Pancreas (tissue), 10 donors: ENCODE measurements around the gene BMF. TPM values are rescaled to one million over a fixed set of nuclear protein-coding genes. Genes with fewer than 3 reads are reported as not detected.

ENCODE experiments used
- ATAC-seq, 4 donors: fragments of 200-7000 bp; cut with Tn5 transposase; one replicate each; pipeline versions ENCODE4 v1.8.0 to v1.9.1; 2020; ENCODE audit warnings: mild to moderate bottlenecking in 4 of 4, moderate library complexity in 4 of 4
- DNase-seq, 6 donors: peaks; one replicate each; pipeline ENCODE4 v3.0.0-alpha.2; 2020
- FAIRE-seq: peaks from 2 replicates; lab custom pipeline; 2012; peaks lifted over from hg19 to GRCh38; lab: Jason Lieb, UNC
- H3K27ac ChIP-seq, 4 donors: fragments of 200-600 bp; sonication (generic); 1 replicate in 3 of 4; 2 replicates in 1 of 4; pipeline versions ENCODE4 v1.5.0 to v1.8.0; 2020
- H3K27me3 ChIP-seq, 4 donors: fragments of 200-600 bp; one replicate each; pipeline ENCODE4 v1.8.0; 2021
- H3K36me3 ChIP-seq, 3 donors: fragments of 200-600 bp; sonication (generic) in 1 of 3; one replicate each; pipeline versions ENCODE4 v1.5.0 to v1.8.0; 2020 to 2021
- H3K4me1 ChIP-seq, 3 donors: fragments of 200-600 bp; one replicate each; pipeline ENCODE4 v1.8.0; 2021
- H3K4me3 ChIP-seq, 4 donors: fragments of 200-600 bp; sonication (generic) in 2 of 4; one replicate each; pipeline versions ENCODE4 v1.5.0 to v1.8.0; 2020 to 2021
- H3K9me3 ChIP-seq, 4 donors: fragments of 200-600 bp; one replicate each; pipeline ENCODE4 v1.8.0; 2021
- CTCF ChIP-seq, 4 donors: fragments of 200-600 bp; sonication (generic) in 3 of 4; IDR thresholded peaks; one replicate each; pipeline versions ENCODE4 v1.5.0 to v1.8.0; 2021; ENCODE audit warnings: antibody characterized with exemption in 4 of 4
- WGBS, 2 donors: extraction: QIAGEN DNeasy Blood & Tissue Kit; methylation state at CpG; one replicate each; pipeline ENCODE4 v1.1.7; 2013; 5-methylcytosine and 5-hydroxymethylcytosine counted together
- intact Hi-C, 3 donors: fragments of 100-400 bp; cut with DNase I; formaldehyde crosslinking; loops; one replicate each; pipeline versions ENCODE4 v1.11.1 to v1.14.2; 2022
- polyA plus RNA-seq, 2 donors: library from polyadenylated mRNA; stranded (reverse); fragments of 200-250 nt; gene quantifications; one replicate each; pipeline ENCODE4 v1.2.3, GENCODE V29; 2013
- total RNA-seq, 6 donors: library from RNA; stranded (reverse); fragmentation: NEBNext Ultra II Directional in 4 of 6; extraction: Animal tissue kit (Norgen Biotek cat#: 25700) in 4 of 6; gene quantifications; one replicate each; pipeline versions ENCODE4 v1.2.1 to v1.2.4, GENCODE V29; 2021 to 2023
- donor health status: healthy with polysubstance abuse.
- donor health status: DM: no; HTN: no; CAD: no; lungs with moderate emphysema.
- donor health status: DM: no; HTN: no; CAD: no.
- donor health status: control.
- donor health status: control.
- donor health status: Bipolar disorder and iron deficiency.
- donor health status: DM: yes; HTN: yes; CAD: no.
- donor health status: DM: no; HTN: no; CAD: no.
- donor health status: DM: no; HTN: no; CAD: no.
- donor health status: DM: yes; HTN: yes; CAD: no.

BMF gene
- total and polyA plus RNA-seq, 8 donors: 4.1 to 25.9 (median 6.1) TPM

- no peak overlapping the region for H3K27ac ChIP-seq
- peak overlapping the region in 1 of 4 donors; percentile 78 for H3K4me3 ChIP-seq
- FAIRE-seq: no peak
- DNase-seq: no peak
- intact Hi-C loops: loop anchor here in 1 of 3 donors (5.0 kb wide), 1 partner anchor 72 kb away; no protein-coding TSS in a partner anchor
- no peak for TF ChIP-seq CTCF (IDR thresholded peaks at IDR 0.05)
- H3K36me3 ChIP-seq: peaks cover 0 to 16% (median 15%) of the 10 kb centered on the region in 3 donors
- no peak for ATAC-seq
- WGBS, 2 donors: 69 to 77% methylated on average over 6 of the region's 6 CpGs
- no peaks in the 10 kb centered on the region for H3K27me3 ChIP-seq
- no peaks in the 10 kb centered on the region for H3K9me3 ChIP-seq
- peaks cover 0 to 15% (median 6%) of the 10 kb centered on the region in 3 donors for H3K4me1 ChIP-seq
Observed at GRCh38 chr15:40040293-40040635, 68.4 kb downstream of the BMF start.

- ATAC-seq (peak; percentile 96 to 98 (median 98)), DNase-seq (peak; percentile 86 to 95 (median 90)), FAIRE-seq (no peak)
- Histone ChIP-seq H3K4me3 (peak within 1 kb of the TSS; percentile 74 to 88 (median 78)), H3K27ac (peak within 1 kb of the TSS; percentile 85 to 97 (median 90)), H3K4me1 (peaks cover 0 to 14% (median 6%) of the 10 kb centered on the region in 3 donors), H3K9me3 (no peaks in the 10 kb centered on the region), H3K36me3 (peaks cover 0 to 30% (median 29%) of the 10 kb centered on the region in 3 donors), H3K27me3 (no peaks in the 10 kb centered on the region)
- intact Hi-C loops: no loop called here
- WGBS, 2 donors: 0 to 1% methylated on average over 59 of the region's 59 CpGs
- peak in 2 of 4 donors; percentile 17 to 30 for TF ChIP-seq CTCF (IDR thresholded peaks at IDR 0.05)
Observed at GRCh38 chr15:40038638-40039543, 69.8 kb downstream of the BMF start, which contains the start of gene SRP14. Gene SRP14 (minus strand): TSS chr15:40039181. CDS start chr15:40039116, 65 bp downstream.

- Histone ChIP-seq H3K27me3 (no peaks in the 10 kb centered on the region), H3K27ac (peak overlapping the region; percentile 85 to 97 (median 90)), H3K9me3 (no peaks in the 10 kb centered on the region), H3K36me3 (peaks cover 0 to 35% (median 33%) of the 10 kb centered on the region in 3 donors), H3K4me1 (peaks cover 0 to 14% (median 6%) of the 10 kb centered on the region in 3 donors), H3K4me3 (peak overlapping the region; percentile 74 to 88 (median 78))
- ATAC-seq (peak in 3 of 4 donors; percentile 17 to 37 (median 18)), FAIRE-seq (no peak), DNase-seq (peak in 1 of 6 donors; percentile 24)
- 0 to 1% methylated on average over 18 of the region's 18 CpGs for WGBS, 2 donors
- TF ChIP-seq CTCF (IDR thresholded peaks at IDR 0.05): no peak
- intact Hi-C loops: no loop called here
Observed at GRCh38 chr15:40038275-40038637, 70.4 kb downstream of the BMF start.

Other genes with a start within 250 kb of the BMF start
- 1 to 10 TPM in 2 of 6 donors, under 1 TPM in 4; 0.16 to 6.8 (median 0.60) TPM for gene GPR176, start 188.6 kb downstream of the BMF start, total RNA-seq
- 1 to 10 TPM; 1.0 to 1.1 TPM for gene GPR176, start 188.6 kb downstream of the BMF start, polyA plus RNA-seq
- gene EIF2AK4, start 174.8 kb downstream of the BMF start, total RNA-seq: 10 to 100 TPM in 5 of 6 donors, 1 to 10 TPM in 1; 9.9 to 19.7 (median 11.7) TPM
- 10 to 100 TPM; 23.2 to 31.1 TPM for gene EIF2AK4, start 174.8 kb downstream of the BMF start, polyA plus RNA-seq
- gene SRP14, start 69.7 kb downstream of the BMF start, total RNA-seq: 10 to 100 TPM; 42.7 to 78.6 (median 53.1) TPM
- 100 to 1,000 TPM; 155 to 198 TPM for gene SRP14, start 69.7 kb downstream of the BMF start, polyA plus RNA-seq
- 1 to 10 TPM in 3 of 6 donors, under 1 TPM in 1, not detected in 2; 0.92 to 1.9 (median 1.5) TPM for gene BUB1B, start 52.2 kb upstream of the BMF start, total RNA-seq
- under 1 TPM; 0.09 to 0.30 TPM for gene BUB1B, start 52.2 kb upstream of the BMF start, polyA plus RNA-seq
- 1 to 10 TPM; 3.2 to 5.7 (median 4.6) TPM for gene PAK6, start 130.2 kb upstream of the BMF start, total RNA-seq
- 1 to 10 TPM; 4.3 to 6.4 TPM for gene PAK6, start 130.2 kb upstream of the BMF start, polyA plus RNA-seq
- gene ANKRD63, start 174.2 kb upstream of the BMF start, total RNA-seq: not detected
- gene ANKRD63, start 174.2 kb upstream of the BMF start, polyA plus RNA-seq: not detected
- gene PLCB2, start 199.1 kb upstream of the BMF start, total RNA-seq: 10 to 100 TPM in 2 of 6 donors, 1 to 10 TPM in 3, under 1 TPM in 1; 0.94 to 23.5 (median 4.1) TPM
- 1 to 10 TPM; 5.3 to 9.7 TPM for gene PLCB2, start 199.1 kb upstream of the BMF start, polyA plus RNA-seq
- gene INAFM2, start 214.8 kb upstream of the BMF start, total RNA-seq: 10 to 100 TPM in 5 of 6 donors, 1 to 10 TPM in 1; 8.1 to 16.4 (median 11.3) TPM
- gene INAFM2, start 214.8 kb upstream of the BMF start, polyA plus RNA-seq: 10 to 100 TPM in 1 of 2 donors, 1 to 10 TPM in 1; 6.5 to 11.7 TPM
- 10 to 100 TPM; 18.3 to 63.6 (median 29.9) TPM for gene CCDC9B, start 232.1 kb upstream of the BMF start, total RNA-seq
- 10 to 100 TPM; 32.0 to 72.3 TPM for gene CCDC9B, start 232.1 kb upstream of the BMF start, polyA plus RNA-seq
- gene PHGR1, start 242.2 kb upstream of the BMF start, total RNA-seq: 1 to 10 TPM in 1 of 6 donors, under 1 TPM in 2, not detected in 3; 0.56 to 1.8 (median 0.78) TPM
- 10 to 100 TPM; 12.4 to 41.5 TPM for gene PHGR1, start 242.2 kb upstream of the BMF start, polyA plus RNA-seq
- gene DISP2, start 249.3 kb upstream of the BMF start, total RNA-seq: 1 to 10 TPM in 2 of 6 donors, under 1 TPM in 4; 0.14 to 2.0 (median 0.70) TPM
- gene DISP2, start 249.3 kb upstream of the BMF start, polyA plus RNA-seq: 1 to 10 TPM; 4.1 TPM